ENCODE data around the gene SV2C.
A peak's percentile ranks its signal among the peaks of the same experiment; 100 is the strongest.

The SV2C gene

DNA sequence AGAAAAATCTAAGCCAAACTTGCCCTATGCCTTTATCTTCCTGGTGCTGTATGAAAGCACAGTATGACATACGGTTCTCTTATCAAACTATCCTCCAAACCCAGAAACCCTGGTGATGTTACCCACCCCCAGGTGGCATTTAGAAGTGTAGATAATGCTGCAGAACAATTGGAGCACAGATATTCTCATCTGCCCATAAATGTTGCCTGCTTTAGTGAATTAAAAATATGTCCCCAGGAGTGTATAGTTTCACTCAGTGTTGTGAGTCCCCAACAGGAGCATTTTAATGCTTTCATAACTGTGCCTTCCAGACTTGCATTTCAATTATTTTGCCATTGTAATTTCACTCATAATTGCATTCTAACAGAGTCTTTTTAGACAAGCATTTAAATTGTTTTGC lies 50.8 kb downstream of the SV2C start:
- no peak for DNase-seq
- peaks cover 0 to 7% (median 2%) of the 10 kb centered on the region in 5 experiments for H3K27me3 ChIP-seq (replicated peaks in 2 of 5; ENCODE audit: control insufficient read depth in 4 of 5, insufficient read depth in 5 of 5, low read length in 4 of 5)
- CTCF ChIA-PET, result no interaction called here
- H3K9me3 ChIP-seq (ENCODE audit: control extremely low read depth in 1 of 5, control insufficient read depth in 4 of 5, insufficient read depth in 2 of 5, low read depth in 1 of 5, low read length in 4 of 5), result no peaks in the 10 kb centered on the region
- POLR2A ChIA-PET, result no interaction called here
- H3K27ac ChIP-seq (ENCODE audit: insufficient read depth in 1 of 2, low read depth in 1 of 2, low read length in 2 of 2, poor library complexity in 1 of 2, severe bottlenecking in 2 of 2), result no peak overlapping the region
- no peaks in the 10 kb centered on the region for H3K36me3 ChIP-seq (ENCODE audit: control insufficient read depth in 4 of 4, insufficient read depth in 4 of 4, low read length in 3 of 4)
- no peak overlapping the region for H3K4me3 ChIP-seq (ENCODE audit: control insufficient read depth in 1 of 7, extremely low read depth in 1 of 7, insufficient read depth in 4 of 7, low read depth in 2 of 7, low read length in 6 of 7)
- H3K4me1 ChIP-seq (ENCODE audit: control extremely low read depth in 1 of 4, control insufficient read depth in 4 of 4, insufficient read depth in 4 of 4, low read length in 3 of 4), result no peaks in the 10 kb centered on the region
- no CpG with 5 or more reads among the region's 1 CpG for WGBS (ENCODE audit: insufficient coverage)

DNA sequence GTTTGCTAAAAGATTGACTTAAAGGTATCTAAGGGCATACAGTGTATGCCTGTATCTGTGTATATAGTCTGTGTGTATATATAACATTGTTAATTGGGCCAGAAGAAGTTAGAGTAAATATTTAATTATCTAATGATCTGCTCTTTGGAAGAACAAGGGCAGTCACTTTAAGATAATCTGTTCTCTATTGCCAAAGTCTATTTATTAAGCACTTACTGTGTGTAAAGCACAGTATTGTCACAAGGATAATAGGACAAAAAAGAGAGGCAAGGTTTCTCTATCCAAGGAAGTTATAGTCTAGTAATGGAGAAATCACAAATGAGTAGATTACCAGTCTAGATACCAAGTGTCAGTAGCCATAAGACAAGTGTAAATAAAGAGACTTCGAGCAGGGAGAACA lies 51.5 kb downstream of the SV2C start:
- no peaks in the 10 kb centered on the region for H3K9me3 ChIP-seq (ENCODE audit: control extremely low read depth in 1 of 5, control insufficient read depth in 4 of 5, insufficient read depth in 2 of 5, low read depth in 1 of 5, low read length in 4 of 5)
- H3K4me3 ChIP-seq (ENCODE audit: control insufficient read depth in 1 of 7, extremely low read depth in 1 of 7, insufficient read depth in 4 of 7, low read depth in 2 of 7, low read length in 6 of 7), result no peak overlapping the region
- ChIA-PET POLR2A (no interaction called here), CTCF (interaction anchor here (1.4 kb wide), 1 partner anchor 11 kb away, joined by 3 read pairs; no protein-coding TSS in a partner anchor)
- H3K27me3 ChIP-seq (replicated peaks in 2 of 5; ENCODE audit: control insufficient read depth in 4 of 5, insufficient read depth in 5 of 5, low read length in 4 of 5), result peaks cover 0 to 7% (median under 1%) of the 10 kb centered on the region in 5 experiments
- DNase-seq, result no peak
- no peaks in the 10 kb centered on the region for H3K4me1 ChIP-seq (ENCODE audit: control extremely low read depth in 1 of 4, control insufficient read depth in 4 of 4, insufficient read depth in 4 of 4, low read length in 3 of 4)
- WGBS (ENCODE audit: insufficient coverage), result 92% methylated on average over 1 of the region's 1 CpG
- no peak overlapping the region for H3K27ac ChIP-seq (ENCODE audit: insufficient read depth in 1 of 2, low read depth in 1 of 2, low read length in 2 of 2, poor library complexity in 1 of 2, severe bottlenecking in 2 of 2)
- no peaks in the 10 kb centered on the region for H3K36me3 ChIP-seq (ENCODE audit: control insufficient read depth in 4 of 4, insufficient read depth in 4 of 4, low read length in 3 of 4)

DNA sequence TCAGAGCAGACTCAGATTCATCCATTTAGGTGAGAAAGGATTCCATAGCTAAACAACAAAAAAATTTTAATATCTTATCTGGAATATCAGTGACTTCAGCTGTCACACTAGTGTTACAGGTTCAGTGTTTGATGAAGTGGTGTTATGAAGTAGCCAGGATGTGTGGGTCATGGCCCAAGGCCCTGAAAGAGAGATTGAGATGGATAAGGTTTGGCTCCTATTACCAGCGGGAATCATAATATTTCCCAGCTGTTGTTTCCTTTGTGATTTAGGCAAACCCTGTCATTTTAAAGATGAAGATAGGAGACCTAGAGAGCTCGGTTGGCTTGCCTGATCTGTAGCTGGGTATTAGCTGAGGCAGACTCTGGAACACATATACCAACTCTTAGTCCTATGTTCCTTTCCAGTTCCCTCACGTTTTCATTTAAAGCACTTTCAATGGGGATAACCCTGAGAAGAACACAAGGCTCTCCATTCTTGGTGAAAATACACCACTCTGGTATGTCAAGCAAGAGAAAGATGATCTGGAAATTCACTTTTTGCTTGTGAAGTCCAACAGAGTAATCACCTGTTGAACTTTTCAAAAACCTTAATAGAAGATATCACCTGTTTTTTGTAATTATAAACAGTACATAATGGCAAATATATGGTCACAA lies 54.8 kb downstream of the SV2C start:
- CTCF ChIA-PET, result interaction anchor here (1.2 kb wide), 1 partner anchor 10 kb away, joined by 3 read pairs; no protein-coding TSS in a partner anchor
- Histone ChIP-seq H3K27ac (ENCODE audit: insufficient read depth in 1 of 2, low read depth in 1 of 2, low read length in 2 of 2, poor library complexity in 1 of 2, severe bottlenecking in 2 of 2) (no peak overlapping the region), H3K9me3 (ENCODE audit: control extremely low read depth in 1 of 5, control insufficient read depth in 4 of 5, insufficient read depth in 2 of 5, low read depth in 1 of 5, low read length in 4 of 5) (no peaks in the 10 kb centered on the region), H3K4me1 (ENCODE audit: control extremely low read depth in 1 of 4, control insufficient read depth in 4 of 4, insufficient read depth in 4 of 4, low read length in 3 of 4) (no peaks in the 10 kb centered on the region), H3K27me3 (replicated peaks in 2 of 5; ENCODE audit: control insufficient read depth in 4 of 5, insufficient read depth in 5 of 5, low read length in 4 of 5) (peaks cover 0 to 5% (median 2%) of the 10 kb centered on the region in 5 experiments), H3K36me3 (ENCODE audit: control insufficient read depth in 4 of 4, insufficient read depth in 4 of 4, low read length in 3 of 4) (no peaks in the 10 kb centered on the region), H3K4me3 (ENCODE audit: control insufficient read depth in 1 of 7, extremely low read depth in 1 of 7, insufficient read depth in 4 of 7, low read depth in 2 of 7, low read length in 6 of 7) (no peak overlapping the region)
- POLR2A ChIA-PET, result no interaction called here
- WGBS (ENCODE audit: insufficient coverage), result 93% methylated on average over 2 of the region's 3 CpGs
- no peak for DNase-seq

DNA sequence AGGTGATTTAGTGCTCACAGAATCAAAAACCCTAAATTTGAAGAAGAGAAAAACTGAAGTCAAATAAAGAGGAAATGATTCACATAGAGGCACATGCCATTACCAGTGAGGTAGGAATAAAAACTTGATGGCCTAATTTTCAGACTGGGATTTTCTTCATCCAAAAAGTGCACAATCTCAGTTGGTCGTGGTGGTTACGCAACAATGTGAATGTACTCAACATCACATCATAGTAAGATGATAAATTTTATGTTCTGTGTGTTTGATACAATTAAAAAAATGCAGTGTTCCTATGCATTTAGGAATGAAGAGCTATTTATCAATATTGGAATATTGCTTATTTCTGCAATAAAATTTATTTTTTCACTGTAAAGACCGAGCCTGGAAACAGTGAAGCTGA lies 60.7 kb downstream of the SV2C start:
- ChIA-PET POLR2A (no interaction called here), CTCF (interaction anchor here (1.2 to 1.7 kb wide), 2 partner anchors 12 to 31 kb away, joined by 3 to 4 read pairs; no protein-coding TSS in a partner anchor)
- H3K27ac ChIP-seq (ENCODE audit: insufficient read depth in 1 of 2, low read depth in 1 of 2, low read length in 2 of 2, poor library complexity in 1 of 2, severe bottlenecking in 2 of 2), result no peak overlapping the region
- no peak overlapping the region for H3K4me3 ChIP-seq (ENCODE audit: control insufficient read depth in 1 of 7, extremely low read depth in 1 of 7, insufficient read depth in 4 of 7, low read depth in 2 of 7, low read length in 6 of 7)
- H3K9me3 ChIP-seq (ENCODE audit: control extremely low read depth in 1 of 5, control insufficient read depth in 4 of 5, insufficient read depth in 2 of 5, low read depth in 1 of 5, low read length in 4 of 5), result peaks cover 0 to 2% (median 0%) of the 10 kb centered on the region in 5 experiments
- no peaks in the 10 kb centered on the region for H3K4me1 ChIP-seq (ENCODE audit: control extremely low read depth in 1 of 4, control insufficient read depth in 4 of 4, insufficient read depth in 4 of 4, low read length in 3 of 4)
- peaks cover 0 to 2% (median 0%) of the 10 kb centered on the region in 5 experiments for H3K27me3 ChIP-seq (replicated peaks in 2 of 5; ENCODE audit: control insufficient read depth in 4 of 5, insufficient read depth in 5 of 5, low read length in 4 of 5)
- WGBS (ENCODE audit: insufficient coverage), result no CpG with 5 or more reads among the region's 3 CpGs
- no peak for DNase-seq
- no peaks in the 10 kb centered on the region for H3K36me3 ChIP-seq (ENCODE audit: control insufficient read depth in 4 of 4, insufficient read depth in 4 of 4, low read length in 3 of 4)

DNA sequence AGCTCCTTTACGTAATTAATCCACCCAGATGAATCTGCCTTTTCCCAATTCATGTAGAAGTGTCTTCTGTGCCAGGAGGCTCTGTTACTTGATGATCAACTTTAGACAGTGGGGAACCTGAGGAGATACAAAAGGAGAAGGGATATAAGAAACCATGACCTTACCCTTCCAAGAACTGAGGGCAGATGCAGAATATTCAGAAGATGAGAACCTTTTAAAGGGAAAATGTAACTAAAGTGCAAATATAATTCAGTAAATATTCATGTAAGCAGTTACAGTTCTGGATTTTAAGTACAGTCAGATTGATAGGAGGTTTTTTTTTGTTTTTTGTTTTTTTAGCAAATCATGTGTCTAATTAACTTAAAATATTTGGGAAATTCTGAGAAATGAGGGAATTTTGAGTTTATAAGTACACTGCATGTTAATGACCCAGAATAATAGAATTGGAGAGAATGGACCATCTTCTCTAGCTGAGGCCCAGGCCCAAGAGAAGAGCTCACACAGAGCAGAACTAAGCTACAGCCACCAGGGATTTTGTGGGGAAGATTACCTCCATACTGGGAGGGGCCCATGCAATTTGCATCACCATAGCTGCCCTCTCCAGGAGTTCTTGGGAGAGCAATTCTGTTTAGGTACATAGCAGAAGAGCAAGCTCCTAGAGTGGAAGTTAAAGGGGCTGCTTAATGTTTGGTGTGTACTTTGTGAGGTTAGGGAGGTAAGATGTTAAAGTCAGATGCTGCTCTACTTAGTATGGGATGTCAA lies 61.5 kb downstream of the SV2C start:
- POLR2A ChIA-PET, result no interaction called here

DNA sequence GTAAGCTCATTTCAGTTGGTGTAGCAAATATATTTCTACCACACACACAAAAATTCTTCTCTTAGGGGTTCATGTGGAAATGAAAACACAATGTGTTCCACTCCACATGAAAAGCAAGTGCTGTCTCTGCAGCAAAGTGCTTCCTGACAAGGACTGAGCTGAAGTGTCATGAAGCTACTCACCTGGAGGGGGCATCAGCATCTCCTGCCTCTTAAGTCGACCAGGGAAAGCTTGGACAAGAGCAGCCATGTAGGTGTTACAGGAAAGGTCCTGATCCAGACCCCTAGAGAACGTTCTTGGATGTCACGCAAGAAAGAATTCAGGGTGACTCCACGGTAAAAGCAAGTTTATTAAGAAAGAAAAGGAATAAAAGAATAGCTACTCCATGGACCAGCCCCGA lies 62.8 kb downstream of the SV2C start:
- H3K4me1 ChIP-seq (ENCODE audit: control extremely low read depth in 1 of 4, control insufficient read depth in 4 of 4, insufficient read depth in 4 of 4, low read length in 3 of 4), result no peaks in the 10 kb centered on the region
- no peaks in the 10 kb centered on the region for H3K36me3 ChIP-seq (ENCODE audit: control insufficient read depth in 4 of 4, insufficient read depth in 4 of 4, low read length in 3 of 4)
- ChIA-PET POLR2A (no interaction called here), CTCF (interaction anchor here (1.3 kb wide), 1 partner anchor 11 kb away, joined by 3 read pairs; no protein-coding TSS in a partner anchor)
- H3K27ac ChIP-seq (ENCODE audit: insufficient read depth in 1 of 2, low read depth in 1 of 2, low read length in 2 of 2, poor library complexity in 1 of 2, severe bottlenecking in 2 of 2), result no peak overlapping the region
- peaks cover 0 to 2% (median 0%) of the 10 kb centered on the region in 5 experiments for H3K9me3 ChIP-seq (ENCODE audit: control extremely low read depth in 1 of 5, control insufficient read depth in 4 of 5, insufficient read depth in 2 of 5, low read depth in 1 of 5, low read length in 4 of 5)
- DNase-seq, result peak; percentile 10 to 19 (median 10)
- no peak overlapping the region for H3K4me3 ChIP-seq (ENCODE audit: control insufficient read depth in 1 of 7, extremely low read depth in 1 of 7, insufficient read depth in 4 of 7, low read depth in 2 of 7, low read length in 6 of 7)
- H3K27me3 ChIP-seq (replicated peaks in 2 of 5; ENCODE audit: control insufficient read depth in 4 of 5, insufficient read depth in 5 of 5, low read length in 4 of 5), result peaks cover 0 to 2% (median 0%) of the 10 kb centered on the region in 5 experiments
- 67% methylated on average over 3 of the region's 5 CpGs for WGBS (ENCODE audit: insufficient coverage)

More for the DNA sequence above, 61.5 kb downstream of the SV2C start:
- H3K4me3 ChIP-seq (ENCODE audit: control insufficient read depth in 1 of 7, extremely low read depth in 1 of 7, insufficient read depth in 4 of 7, low read depth in 2 of 7, low read length in 6 of 7), result no peak overlapping the region
- DNase-seq, result no peak
- H3K27ac ChIP-seq (ENCODE audit: insufficient read depth in 1 of 2, low read depth in 1 of 2, low read length in 2 of 2, poor library complexity in 1 of 2, severe bottlenecking in 2 of 2), result no peak overlapping the region
- 100% methylated on average over 1 of the region's 1 CpG for WGBS (ENCODE audit: insufficient coverage)
- CTCF ChIA-PET, result interaction anchor here (1.2 to 1.7 kb wide), 2 partner anchors 13 to 30 kb away, joined by 3 to 4 read pairs; no protein-coding TSS in a partner anchor
- no peaks in the 10 kb centered on the region for H3K4me1 ChIP-seq (ENCODE audit: control extremely low read depth in 1 of 4, control insufficient read depth in 4 of 4, insufficient read depth in 4 of 4, low read length in 3 of 4)
- no peaks in the 10 kb centered on the region for H3K36me3 ChIP-seq (ENCODE audit: control insufficient read depth in 4 of 4, insufficient read depth in 4 of 4, low read length in 3 of 4)
- peaks cover 0 to 2% (median 0%) of the 10 kb centered on the region in 5 experiments for H3K9me3 ChIP-seq (ENCODE audit: control extremely low read depth in 1 of 5, control insufficient read depth in 4 of 5, insufficient read depth in 2 of 5, low read depth in 1 of 5, low read length in 4 of 5)
- H3K27me3 ChIP-seq (replicated peaks in 2 of 5; ENCODE audit: control insufficient read depth in 4 of 5, insufficient read depth in 5 of 5, low read length in 4 of 5), result peaks cover 0 to 4% (median 0%) of the 10 kb centered on the region in 5 experiments

DNA sequence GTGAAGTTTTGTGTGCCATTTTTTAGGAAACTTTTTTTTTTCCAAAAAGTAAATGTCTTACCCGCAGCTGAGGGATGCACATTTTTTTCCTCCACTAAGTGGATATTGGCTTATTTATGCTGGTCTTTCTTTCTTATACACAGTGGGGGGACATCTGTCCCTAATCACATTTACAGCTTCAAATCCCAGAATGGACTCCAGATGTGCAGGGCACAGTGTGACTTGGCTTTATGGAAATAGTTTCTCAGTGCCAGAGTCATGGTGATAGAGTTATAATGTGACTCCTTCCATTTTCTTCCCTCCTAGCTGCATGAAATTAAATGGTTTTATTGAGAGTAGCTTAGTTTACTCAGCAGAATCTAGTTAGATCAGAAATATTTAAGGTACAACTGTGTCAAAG lies 66.5 kb downstream of the SV2C start:
- no peak for DNase-seq
- no peaks in the 10 kb centered on the region for H3K36me3 ChIP-seq (ENCODE audit: control insufficient read depth in 4 of 4, insufficient read depth in 4 of 4, low read length in 3 of 4)
- WGBS (ENCODE audit: insufficient coverage), result no CpG with 5 or more reads among the region's 1 CpG
- H3K4me1 ChIP-seq (ENCODE audit: control extremely low read depth in 1 of 4, control insufficient read depth in 4 of 4, insufficient read depth in 4 of 4, low read length in 3 of 4), result no peaks in the 10 kb centered on the region
- H3K4me3 ChIP-seq (ENCODE audit: control insufficient read depth in 1 of 7, extremely low read depth in 1 of 7, insufficient read depth in 4 of 7, low read depth in 2 of 7, low read length in 6 of 7), result no peak overlapping the region
- peaks cover 0 to 2% (median 0%) of the 10 kb centered on the region in 5 experiments for H3K9me3 ChIP-seq (ENCODE audit: control extremely low read depth in 1 of 5, control insufficient read depth in 4 of 5, insufficient read depth in 2 of 5, low read depth in 1 of 5, low read length in 4 of 5)
- H3K27ac ChIP-seq (ENCODE audit: insufficient read depth in 1 of 2, low read depth in 1 of 2, low read length in 2 of 2, poor library complexity in 1 of 2, severe bottlenecking in 2 of 2), result no peak overlapping the region
- H3K27me3 ChIP-seq (replicated peaks in 2 of 5; ENCODE audit: control insufficient read depth in 4 of 5, insufficient read depth in 5 of 5, low read length in 4 of 5), result peaks cover 0 to 2% (median 0%) of the 10 kb centered on the region in 5 experiments
- CTCF ChIA-PET, result interaction anchor here (1.2 kb wide), 1 partner anchor 106 kb away, joined by 3 read pairs; no protein-coding TSS in a partner anchor
- POLR2A ChIA-PET, result interaction anchor here (0.6 kb wide), 1 partner anchor 1117 kb away, joined by 4 read pairs; no protein-coding TSS in a partner anchor

Data from common myeloid progenitor, CD34-positive (primary cell).